Measurements from ENCODE around the gene SHD. TPM values are rescaled to one million over a fixed set of nuclear protein-coding genes. Genes with fewer than 3 reads are reported as not detected.
A peak's percentile ranks its signal among the peaks of the same experiment; 100 is the strongest.
"Not testable (repeated sequence)": the region's sequence is repeated elsewhere in the genome, so short reads cannot be mapped to it uniquely, and the experiment has no call there.

Gene SHD
- not detected for total RNA-seq

GRCh38 chr19:4278419-4279266 lies at the start of gene SHD:
SHD (plus strand) TSS chr19:4279266; CDS start chr19:4280064, 798 bp downstream.
- TF ChIP-seq POLR2A (IDR thresholded peaks at IDR 0.05): no peak
- TF ChIP-seq CTCF (IDR thresholded peaks at IDR 0.05): no peak
- no peaks in the 10 kb centered on the region for H3K36me3 ChIP-seq (replicated peaks in 1 of 2; ENCODE audit: insufficient read depth in 1 of 2, low read depth in 2 of 2)
- H3K27ac ChIP-seq: no peak within 1 kb of the TSS
- ATAC-seq (no peak), DNase-seq (no peak)
- WGBS, 2 donors: 5 to 6% methylated on average over 17 to 36 of the region's 44 CpGs
- H3K9me3 ChIP-seq: no peaks in the 10 kb centered on the region
- intact Hi-C loops (cut with DNase I): no loop called here
- peaks cover 0 to 12% of the 10 kb centered on the region in 2 donors for H3K27me3 ChIP-seq
- H3K4me3 ChIP-seq: no peak within 1 kb of the TSS
- H3K4me1 ChIP-seq: peaks cover 12% of the 10 kb centered on the region

GRCh38 chr19:4230237-4230636 lies 48.8 kb upstream of the SHD start:
- DNase-seq; H3K4me3 ChIP-seq; H3K9me3 ChIP-seq; H3K27me3 ChIP-seq; H3K27ac ChIP-seq; H3K36me3 ChIP-seq (replicated peaks in 1 of 2; ENCODE audit: insufficient read depth in 1 of 2, low read depth in 2 of 2); intact Hi-C loops (cut with DNase I); H3K4me1 ChIP-seq; ATAC-seq: not testable (repeated sequence)
- WGBS, 2 donors: 71 to 76% methylated on average over 6 of the region's 6 CpGs

- H3K27ac ChIP-seq; H3K27me3 ChIP-seq; intact Hi-C loops (cut with DNase I); H3K4me3 ChIP-seq; H3K4me1 ChIP-seq; H3K9me3 ChIP-seq; ATAC-seq; DNase-seq; H3K36me3 ChIP-seq (replicated peaks in 1 of 2; ENCODE audit: insufficient read depth in 1 of 2, low read depth in 2 of 2): not testable (repeated sequence)
- WGBS, 2 donors: 68 to 89% methylated on average over 6 of the region's 6 CpGs
Observed at GRCh38 chr19:4231521-4231920, 47.5 kb upstream of the SHD start.

GRCh38 chr19:4232139-4232538 lies 46.9 kb upstream of the SHD start:
- H3K4me1 ChIP-seq; DNase-seq; ATAC-seq; intact Hi-C loops (cut with DNase I); H3K36me3 ChIP-seq (replicated peaks in 1 of 2; ENCODE audit: insufficient read depth in 1 of 2, low read depth in 2 of 2); H3K27me3 ChIP-seq; H3K9me3 ChIP-seq; H3K27ac ChIP-seq; H3K4me3 ChIP-seq: not testable (repeated sequence)
- 61 to 81% methylated on average over 4 to 5 of the region's 5 CpGs for WGBS, 2 donors

- 32 to 37% methylated on average over 15 to 21 of the region's 21 CpGs for WGBS, 2 donors
- Histone ChIP-seq H3K4me3 (no peak overlapping the region), H3K27ac (no peak overlapping the region), H3K36me3 (replicated peaks in 1 of 2; ENCODE audit: insufficient read depth in 1 of 2, low read depth in 2 of 2) (no peaks in the 10 kb centered on the region), H3K9me3 (no peaks in the 10 kb centered on the region), H3K4me1 (no peaks in the 10 kb centered on the region), H3K27me3 (peaks cover 0 to 6% of the 10 kb centered on the region in 2 donors)
- ATAC-seq: no peak
- intact Hi-C loops (cut with DNase I): no loop called here
- no peak for DNase-seq
- TF ChIP-seq POLR2A (IDR thresholded peaks at IDR 0.05) (no peak), CTCF (IDR thresholded peaks at IDR 0.05) (no peak)
Observed at GRCh38 chr19:4232614-4233281, 46.3 kb upstream of the SHD start.

- no peaks in the 10 kb centered on the region for H3K36me3 ChIP-seq (replicated peaks in 1 of 2; ENCODE audit: insufficient read depth in 1 of 2, low read depth in 2 of 2)
- WGBS, 2 donors: 28 to 33% methylated on average over 7 to 11 of the region's 11 CpGs
- intact Hi-C loops (cut with DNase I): no loop called here
- ATAC-seq (peak; percentile 53), DNase-seq (peak; percentile 22 to 45 (median 32))
- TF ChIP-seq CTCF (IDR thresholded peaks at IDR 0.05) (peak in 5 of 7 experiments; percentile 19 to 56 (median 30)), POLR2A (IDR thresholded peaks at IDR 0.05) (no peak)
- H3K27me3 ChIP-seq: peaks cover 0 to 6% of the 10 kb centered on the region in 2 donors
- H3K4me3 ChIP-seq: no peak overlapping the region
- H3K27ac ChIP-seq: no peak overlapping the region
- H3K4me1 ChIP-seq: no peaks in the 10 kb centered on the region
- H3K9me3 ChIP-seq: no peaks in the 10 kb centered on the region
Observed at GRCh38 chr19:4233282-4233853, 45.7 kb upstream of the SHD start.

Data from body of pancreas (tissue), 4 donors.